ENCODE data around the gene ATP2C2. TPM values are rescaled to one million over a fixed set of nuclear protein-coding genes. Genes with fewer than 3 reads are reported as not detected.

ATP2C2 gene
- total RNA-seq, 1 experiment from 2014 or later: 4.3 TPM

- no peaks in the 10 kb centered on the region for H3K36me3 Mint-ChIP-seq
- peaks cover 7% of the 10 kb centered on the region; the same call in 1 of the 2 replicates for H3K4me1 Mint-ChIP-seq
- POLR2A ChIA-PET: no interaction called here
- no peaks in the 10 kb centered on the region for H3K9me3 Mint-ChIP-seq
- H3K27me3 Mint-ChIP-seq (ENCODE audit: low read depth): no peaks in the 10 kb centered on the region; the same call in 1 of the 2 replicates
- H3K4me3 Mint-ChIP-seq: no peak overlapping the region
- ATAC-seq (no peak), DNase-seq (ENCODE audit: low spot score) (no peak)
- CTCF ChIA-PET: interaction anchor here (0.7 to 0.9 kb wide), 2 partner anchors 12 to 62 kb away, joined by 3 read pairs; no protein-coding TSS in a partner anchor
- H3K27ac Mint-ChIP-seq: no peak overlapping the region
- TF ChIP-seq ZNF232 (CRISPR knock-in tag; IDR thresholded peaks at IDR 0.05): no peak
- TF ChIP-seq OVOL2 (CRISPR knock-in tag; IDR thresholded peaks at IDR 0.05; ENCODE audit: borderline replicate concordance): no peak
- TF ChIP-seq, protein P1, sequence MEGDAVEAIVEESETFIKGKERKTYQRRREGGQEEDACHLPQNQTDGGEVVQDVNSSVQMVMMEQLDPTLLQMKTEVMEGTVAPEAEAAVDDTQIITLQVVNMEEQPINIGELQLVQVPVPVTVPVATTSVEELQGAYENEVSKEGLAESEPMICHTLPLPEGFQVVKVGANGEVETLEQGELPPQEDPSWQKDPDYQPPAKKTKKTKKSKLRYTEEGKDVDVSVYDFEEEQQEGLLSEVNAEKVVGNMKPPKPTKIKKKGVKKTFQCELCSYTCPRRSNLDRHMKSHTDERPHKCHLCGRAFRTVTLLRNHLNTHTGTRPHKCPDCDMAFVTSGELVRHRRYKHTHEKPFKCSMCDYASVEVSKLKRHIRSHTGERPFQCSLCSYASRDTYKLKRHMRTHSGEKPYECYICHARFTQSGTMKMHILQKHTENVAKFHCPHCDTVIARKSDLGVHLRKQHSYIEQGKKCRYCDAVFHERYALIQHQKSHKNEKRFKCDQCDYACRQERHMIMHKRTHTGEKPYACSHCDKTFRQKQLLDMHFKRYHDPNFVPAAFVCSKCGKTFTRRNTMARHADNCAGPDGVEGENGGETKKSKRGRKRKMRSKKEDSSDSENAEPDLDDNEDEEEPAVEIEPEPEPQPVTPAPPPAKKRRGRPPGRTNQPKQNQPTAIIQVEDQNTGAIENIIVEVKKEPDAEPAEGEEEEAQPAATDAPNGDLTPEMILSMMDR (IDR thresholded peaks at IDR 0.05): no peak
- no peak for TF ChIP-seq ATF3 (CRISPR knock-in tag; conservative IDR thresholded peaks at IDR 0.05)
- no peak for TF ChIP-seq ZSCAN18 (CRISPR knock-in tag; IDR thresholded peaks at IDR 0.05)
- no peak for TF ChIP-seq ZNF317 (CRISPR knock-in tag; IDR thresholded peaks at IDR 0.05; ENCODE audit: borderline replicate concordance, low read depth)
- TF ChIP-seq ARID4B (CRISPR knock-in tag; IDR thresholded peaks at IDR 0.05; ENCODE audit: borderline replicate concordance): no peak
- TF ChIP-seq ESRRA (CRISPR knock-in tag; IDR thresholded peaks at IDR 0.05; ENCODE audit: borderline replicate concordance): no peak
Measured at GRCh38 chr16:84444476-84444875, 76.1 kb downstream of the ATP2C2 start.

DNA sequence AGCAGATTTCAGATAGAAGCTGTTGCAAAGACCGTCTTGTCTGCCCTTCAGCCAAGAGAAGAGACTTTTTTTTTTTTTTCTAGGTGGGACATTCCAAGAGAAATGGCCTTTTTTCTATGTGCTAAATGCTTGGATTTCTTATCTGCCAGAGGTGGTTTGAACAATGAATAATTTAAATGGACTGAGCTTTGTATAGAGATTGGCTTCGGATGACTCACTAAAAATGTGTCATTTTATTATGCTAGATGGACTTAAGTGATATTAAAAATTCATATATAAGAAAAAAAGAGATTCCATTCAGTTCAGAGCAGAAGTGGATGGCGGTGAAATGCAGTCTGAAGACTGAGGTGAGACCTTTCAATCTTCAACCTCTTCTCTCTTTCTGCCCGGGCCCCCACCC, 77.7 kb downstream of the ATP2C2 start:
- H3K27ac Mint-ChIP-seq: no peak overlapping the region
- no peak for ATAC-seq
- no peaks in the 10 kb centered on the region for H3K27me3 Mint-ChIP-seq (ENCODE audit: low read depth)
- peaks cover 7% of the 10 kb centered on the region; the same call in 1 of the 2 replicates for H3K4me1 Mint-ChIP-seq
- ChIA-PET CTCF (interaction anchor here (1.2 kb wide), 1 partner anchor 362 kb away, joined by 3 read pairs; no protein-coding TSS in a partner anchor), POLR2A (no interaction called here)
- no peaks in the 10 kb centered on the region for H3K9me3 Mint-ChIP-seq
- no peak for DNase-seq (ENCODE audit: low spot score)
- TF ChIP-seq ZNF532 (CRISPR knock-in tag; IDR thresholded peaks at IDR 0.05; ENCODE audit: borderline replicate concordance) (no peak), ZNF671 (CRISPR knock-in tag; IDR thresholded peaks at IDR 0.05) (no peak), HMGA2 (CRISPR knock-in tag; IDR thresholded peaks at IDR 0.05) (no peak), RORB (CRISPR knock-in tag; IDR thresholded peaks at IDR 0.05) (no peak), TEAD4 (CRISPR knock-in tag; IDR thresholded peaks at IDR 0.05) (no peak), IRF2 (CRISPR knock-in tag; IDR thresholded peaks at IDR 0.05; ENCODE audit: borderline replicate concordance, low read depth) (no peak), CREM (CRISPR knock-in tag; IDR thresholded peaks at IDR 0.05) (no peak), ZNF396 (CRISPR knock-in tag; IDR thresholded peaks at IDR 0.05; ENCODE audit: borderline replicate concordance) (no peak), FOXK1 (CRISPR knock-in tag; IDR thresholded peaks at IDR 0.05) (no peak), ESRRA (CRISPR knock-in tag; IDR thresholded peaks at IDR 0.05; ENCODE audit: borderline replicate concordance) (no peak)
- TF ChIP-seq, protein P2, sequence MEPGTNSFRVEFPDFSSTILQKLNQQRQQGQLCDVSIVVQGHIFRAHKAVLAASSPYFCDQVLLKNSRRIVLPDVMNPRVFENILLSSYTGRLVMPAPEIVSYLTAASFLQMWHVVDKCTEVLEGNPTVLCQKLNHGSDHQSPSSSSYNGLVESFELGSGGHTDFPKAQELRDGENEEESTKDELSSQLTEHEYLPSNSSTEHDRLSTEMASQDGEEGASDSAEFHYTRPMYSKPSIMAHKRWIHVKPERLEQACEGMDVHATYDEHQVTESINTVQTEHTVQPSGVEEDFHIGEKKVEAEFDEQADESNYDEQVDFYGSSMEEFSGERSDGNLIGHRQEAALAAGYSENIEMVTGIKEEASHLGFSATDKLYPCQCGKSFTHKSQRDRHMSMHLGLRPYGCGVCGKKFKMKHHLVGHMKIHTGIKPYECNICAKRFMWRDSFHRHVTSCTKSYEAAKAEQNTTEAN (CRISPR knock-in tag; IDR thresholded peaks at IDR 0.05): no peak
- H3K4me3 Mint-ChIP-seq: no peak overlapping the region
- H3K36me3 Mint-ChIP-seq: no peaks in the 10 kb centered on the region

Data from WTC11 (cell line).